Measurements from ENCODE around the gene TSPAN12.
"Not testable (repeated sequence)": the region's sequence is repeated elsewhere in the genome, so short reads cannot be mapped to it uniquely, and the experiment has no call there.

TSPAN12 gene, protein sequence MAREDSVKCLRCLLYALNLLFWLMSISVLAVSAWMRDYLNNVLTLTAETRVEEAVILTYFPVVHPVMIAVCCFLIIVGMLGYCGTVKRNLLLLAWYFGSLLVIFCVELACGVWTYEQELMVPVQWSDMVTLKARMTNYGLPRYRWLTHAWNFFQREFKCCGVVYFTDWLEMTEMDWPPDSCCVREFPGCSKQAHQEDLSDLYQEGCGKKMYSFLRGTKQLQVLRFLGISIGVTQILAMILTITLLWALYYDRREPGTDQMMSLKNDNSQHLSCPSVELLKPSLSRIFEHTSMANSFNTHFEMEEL

DNA sequence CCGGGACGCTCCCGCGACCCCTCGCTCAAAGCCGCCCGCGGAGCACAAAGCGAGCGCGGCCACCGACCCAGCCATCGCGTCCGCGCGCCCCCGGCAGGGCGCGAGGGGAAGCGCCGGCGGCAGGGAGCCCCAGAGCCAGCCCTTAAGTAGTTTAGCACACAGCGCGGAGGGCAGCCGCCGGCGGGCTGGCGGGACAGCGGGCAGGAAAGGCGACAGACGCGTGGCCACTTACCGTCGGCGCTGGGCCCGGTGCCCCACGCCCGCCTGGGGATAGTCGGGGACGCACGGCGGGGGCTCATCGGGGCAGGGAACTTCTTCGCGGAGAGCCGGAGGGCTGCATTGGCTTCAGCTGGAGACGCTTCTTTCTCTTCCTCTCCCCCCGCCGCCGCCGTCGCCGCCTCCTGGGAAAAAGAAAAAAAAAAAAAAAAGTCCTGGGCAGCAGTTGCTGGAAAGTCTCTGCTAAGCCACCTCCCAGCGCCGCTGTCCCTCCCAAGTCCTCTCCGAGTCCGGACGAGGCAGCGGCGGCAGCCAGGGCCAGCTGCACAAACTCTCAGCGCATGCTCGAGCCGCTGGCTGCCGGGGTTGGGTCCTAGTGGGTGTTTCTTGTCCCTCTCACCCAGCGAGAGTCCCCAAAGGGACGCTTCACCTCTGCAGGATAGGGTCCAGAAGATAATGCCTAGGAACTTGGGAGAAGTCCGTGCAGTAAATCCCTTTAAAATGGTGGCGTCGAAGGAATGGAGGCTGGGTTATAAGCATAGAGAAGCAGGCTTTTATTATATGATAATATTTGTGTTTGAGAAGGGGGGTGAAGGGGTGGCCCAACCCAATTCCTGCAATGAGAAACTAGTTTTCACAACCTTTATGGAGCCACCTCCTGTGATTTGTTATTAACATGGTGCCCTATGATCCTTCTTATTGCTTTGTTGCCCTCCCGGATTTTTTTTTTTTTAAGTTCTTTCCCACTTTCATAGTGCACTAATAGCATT, at the start of gene TSPAN12:
Gene TSPAN12 (minus strand): TSS at position 557 of the 986 bp plus-strand sequence. CDS start 1,381 bp downstream, outside the sequence.
- no peak for DNase-seq

DNA sequence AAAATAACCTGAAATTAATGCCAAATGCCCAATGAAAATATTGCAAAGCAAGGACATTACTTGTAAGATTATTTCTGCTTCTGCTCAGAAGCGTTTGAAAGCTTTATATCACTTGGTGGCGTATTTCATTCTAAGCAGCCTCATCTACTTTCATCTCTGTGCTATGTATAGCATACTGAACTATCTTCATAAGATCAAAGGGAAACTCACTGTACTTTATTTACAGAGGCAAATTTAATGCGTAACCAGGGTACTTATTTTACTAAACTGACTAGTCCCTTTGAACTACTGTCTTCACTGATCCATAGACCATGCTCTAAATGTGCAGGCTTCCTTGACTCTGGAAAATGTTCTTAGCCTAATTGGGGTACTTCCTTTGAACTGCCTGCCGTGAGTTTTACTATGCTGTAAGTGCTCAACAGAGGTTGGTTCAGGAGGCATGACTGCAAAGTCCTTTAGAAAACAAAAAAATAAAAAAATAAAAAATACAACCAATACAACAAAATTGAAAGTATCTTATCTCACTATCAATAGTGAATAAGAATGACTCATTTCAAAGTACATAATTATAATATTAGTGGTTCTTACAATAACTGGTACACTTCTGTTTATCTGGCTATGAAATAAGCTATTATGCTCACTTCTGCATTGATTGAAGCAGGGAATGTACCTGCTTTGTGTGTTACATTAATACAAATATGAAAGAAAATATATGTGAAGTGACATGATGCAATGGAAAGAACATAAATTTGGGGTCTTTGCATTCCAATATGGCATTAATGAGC, 41.0 kb upstream of the TSPAN12 start:
- DNase-seq = no peak

DNA sequence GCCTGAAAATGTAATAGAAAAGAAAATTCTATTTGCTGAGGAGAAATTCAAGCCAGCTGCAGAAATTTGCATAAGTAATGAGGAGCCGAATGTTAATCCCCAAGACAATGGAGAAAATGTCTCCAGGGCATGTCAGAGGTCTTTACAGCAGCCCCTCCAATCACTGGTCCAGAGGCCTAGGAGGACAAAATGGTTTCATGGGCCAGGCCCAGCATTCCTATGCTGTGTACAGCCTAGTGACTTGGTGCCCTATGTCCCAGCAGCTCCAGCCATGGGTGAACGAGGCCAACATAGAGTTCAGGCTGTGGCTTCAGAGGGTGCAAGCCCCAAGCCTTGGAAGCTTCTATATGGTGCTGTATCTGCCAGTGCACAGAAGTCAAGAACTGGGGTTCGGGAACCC, 37.3 kb upstream of the TSPAN12 start:
- DNase-seq = not testable (repeated sequence)

DNA sequence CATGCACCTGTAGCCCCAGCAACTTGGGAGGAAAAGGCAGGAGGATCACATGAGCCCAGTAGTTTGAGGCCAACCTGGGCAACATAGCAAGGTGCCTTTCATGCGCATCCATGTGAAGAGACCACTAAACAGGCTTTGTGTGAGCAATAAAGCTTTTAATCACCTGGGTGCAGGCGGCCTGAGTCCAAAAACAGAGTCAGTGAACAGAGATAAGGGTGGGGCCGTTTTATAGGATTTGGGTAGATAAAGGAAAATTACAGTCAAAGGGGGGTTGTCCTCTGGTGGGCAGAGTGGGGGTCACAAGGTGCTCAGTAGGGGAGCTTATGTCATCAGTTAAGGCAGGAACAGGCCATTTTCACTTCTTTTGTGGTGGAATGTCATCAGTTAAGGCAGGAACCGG, 27.7 kb upstream of the TSPAN12 start:
- not testable (repeated sequence) for DNase-seq

DNA sequence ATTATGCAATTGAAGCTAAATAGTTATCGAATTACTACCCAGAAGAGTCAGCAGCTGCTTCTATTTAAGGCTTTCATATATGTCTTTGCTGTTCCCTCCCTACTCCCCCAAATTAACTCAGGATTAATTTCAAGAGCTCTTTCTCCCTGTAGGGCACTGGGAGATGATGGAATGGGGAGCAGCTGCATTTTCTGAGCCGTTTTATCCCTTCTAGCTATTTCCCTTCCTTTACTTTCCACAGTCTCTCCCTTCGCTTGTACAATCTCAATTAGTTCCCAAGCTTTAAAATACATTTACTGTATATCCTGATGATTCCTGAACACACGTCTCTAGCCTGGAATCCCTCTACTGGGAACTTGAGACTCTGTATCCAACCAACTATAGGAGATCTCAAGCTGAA, 19.8 kb upstream of the TSPAN12 start:
- no peak for DNase-seq

DNA sequence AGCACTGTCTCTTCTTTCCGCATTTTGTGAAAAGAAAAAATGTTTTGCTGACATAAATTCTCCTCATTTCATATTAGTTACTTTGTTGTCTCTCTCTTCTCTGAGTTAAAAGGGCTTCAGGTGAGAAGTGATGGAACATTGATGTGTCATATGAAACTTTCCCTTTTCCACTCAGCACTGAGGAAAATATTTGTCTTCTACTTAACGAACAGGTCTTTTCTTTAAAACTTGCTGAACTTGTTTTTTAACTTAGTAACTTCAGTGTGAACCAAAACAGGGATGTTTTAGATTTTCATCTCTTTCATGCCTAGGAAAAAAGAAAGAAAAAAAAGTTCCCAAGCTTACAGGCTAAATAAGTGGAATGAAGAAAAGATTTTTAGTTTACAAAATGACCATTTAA, 19.0 kb upstream of the TSPAN12 start:
- DNase-seq = no peak

DNA sequence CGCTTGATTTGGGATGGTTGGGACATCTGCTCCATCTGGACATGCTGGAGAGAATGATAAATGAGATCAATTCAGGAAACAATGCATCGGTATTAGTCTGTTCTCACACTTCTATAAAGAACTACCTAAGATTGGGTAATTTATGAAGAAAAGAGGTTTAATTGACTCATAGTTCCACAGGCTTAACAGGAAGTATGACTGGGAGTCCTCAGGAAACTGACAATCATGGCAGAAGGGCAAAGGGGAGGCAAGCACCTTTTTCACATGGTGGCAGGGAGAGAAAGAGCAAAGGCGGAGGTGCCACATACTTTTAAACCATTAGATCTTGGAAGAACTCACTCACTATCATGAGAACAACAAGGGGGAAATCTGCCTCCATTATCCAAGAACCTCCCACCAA, 16.8 kb upstream of the TSPAN12 start:
- DNase-seq = no peak

DNA sequence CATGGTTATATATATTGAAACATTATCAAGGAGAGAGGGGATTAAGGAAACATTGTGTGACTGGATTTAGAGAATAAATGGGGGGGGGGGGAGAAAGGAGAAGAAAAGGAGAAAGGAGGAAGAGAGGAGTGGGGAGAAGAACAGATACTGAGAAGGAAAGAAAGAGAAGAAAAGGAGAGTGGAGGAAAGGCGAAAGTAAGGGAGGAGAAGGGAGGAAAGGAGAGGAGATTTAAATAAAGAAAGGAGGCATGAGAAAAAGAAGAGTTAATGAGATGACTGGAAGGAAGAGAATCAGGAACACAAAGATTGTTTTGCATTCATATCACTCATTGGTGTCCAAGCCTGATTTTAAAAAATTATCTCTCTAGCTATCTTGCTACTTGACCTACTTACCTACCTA, 16.1 kb upstream of the TSPAN12 start:
- DNase-seq = no peak

DNA sequence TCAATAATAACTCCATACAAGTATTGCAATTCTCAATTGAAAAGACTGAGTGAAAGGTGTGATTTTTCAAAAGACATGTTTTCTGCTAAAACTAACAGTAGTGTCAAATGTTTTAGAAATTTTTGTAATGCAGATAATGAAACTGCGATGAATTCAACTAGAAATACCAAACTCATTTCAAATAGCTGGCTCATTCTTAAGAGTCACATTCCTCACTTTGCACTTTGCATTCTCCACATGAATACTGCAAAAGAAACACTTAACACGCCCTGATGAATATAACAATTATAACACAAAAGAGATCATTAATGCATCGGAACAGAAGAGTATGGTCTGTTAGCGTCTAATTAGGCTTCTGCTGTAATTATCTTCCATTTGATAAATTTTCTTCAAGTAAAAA, 15.5 kb upstream of the TSPAN12 start:
- DNase-seq = no peak

DNA sequence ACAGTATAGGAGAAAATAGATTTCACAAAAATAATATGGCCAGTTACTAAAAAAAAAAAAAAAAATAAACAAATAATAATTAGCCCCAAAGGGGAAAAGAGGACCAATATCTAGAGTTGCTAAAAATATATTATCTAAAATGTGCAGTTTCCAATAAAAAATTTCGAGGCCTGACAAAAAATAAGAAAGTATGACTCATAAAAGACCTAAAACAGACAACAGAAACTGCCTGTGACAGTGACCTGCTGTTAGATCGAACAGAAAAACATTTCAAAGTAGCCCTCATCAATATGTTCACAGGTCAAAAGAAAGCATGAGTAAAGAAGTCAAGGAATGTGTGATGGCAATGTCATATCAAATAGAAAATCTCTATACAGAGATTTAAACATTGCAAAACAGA, 11.8 kb upstream of the TSPAN12 start:
- no peak for DNase-seq

DNA sequence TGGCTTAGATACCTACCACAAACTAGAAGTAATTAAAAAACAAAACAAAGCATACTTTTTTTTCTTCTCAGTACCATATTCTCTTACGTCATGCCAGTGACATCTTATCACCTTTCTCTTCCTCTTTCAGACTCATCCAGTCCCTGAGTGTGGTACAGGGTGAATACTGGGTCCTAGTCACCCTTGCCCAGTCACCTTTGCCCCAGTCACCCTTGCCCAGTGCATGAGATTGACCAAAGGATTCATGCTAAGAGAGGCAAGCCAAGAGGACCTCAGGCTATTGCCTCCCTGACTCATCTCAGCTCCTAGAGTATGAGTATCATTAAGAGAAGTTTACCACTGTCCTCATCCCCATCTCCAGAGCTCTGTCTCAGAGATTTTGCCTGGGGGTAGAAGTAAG, 10.0 kb upstream of the TSPAN12 start:
- no peak for DNase-seq

DNA sequence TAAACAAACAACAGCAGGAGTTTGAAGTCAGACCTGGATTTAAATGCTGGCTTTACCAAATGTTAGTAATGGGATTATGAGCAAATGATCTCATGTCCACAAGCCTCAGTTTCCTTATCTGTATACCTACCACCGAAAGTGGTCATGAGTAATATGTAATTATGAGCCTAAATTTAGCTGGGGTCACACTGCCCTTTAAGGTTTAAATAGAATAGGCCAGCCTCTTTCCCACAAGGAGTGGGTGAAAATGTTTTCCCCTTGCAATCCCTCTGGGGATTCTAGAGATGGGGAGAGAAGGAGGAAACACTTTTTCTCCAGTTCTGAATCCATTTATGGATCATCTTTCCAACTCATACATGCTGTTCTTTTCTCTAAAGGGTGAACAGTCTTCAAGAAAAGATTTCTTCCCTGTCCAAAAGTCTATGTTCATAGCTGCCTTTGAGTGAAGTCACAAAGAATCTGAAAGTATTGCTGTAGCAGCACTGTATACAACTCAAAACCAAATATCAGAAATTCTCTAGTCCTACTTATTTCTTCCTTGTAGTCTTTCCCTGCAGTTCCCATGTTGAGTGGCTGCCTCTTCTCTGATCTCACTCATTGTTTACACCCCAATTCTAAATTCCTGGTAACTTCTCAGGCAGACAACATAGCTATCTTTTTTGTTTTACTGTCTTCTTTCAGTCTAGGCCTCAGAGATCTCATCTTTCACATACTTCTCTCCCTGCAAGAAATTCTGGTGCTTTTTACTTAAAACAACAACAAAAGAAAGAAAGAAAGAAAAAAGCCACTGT, 7.4 kb upstream of the TSPAN12 start:
- no peak for DNase-seq

DNA sequence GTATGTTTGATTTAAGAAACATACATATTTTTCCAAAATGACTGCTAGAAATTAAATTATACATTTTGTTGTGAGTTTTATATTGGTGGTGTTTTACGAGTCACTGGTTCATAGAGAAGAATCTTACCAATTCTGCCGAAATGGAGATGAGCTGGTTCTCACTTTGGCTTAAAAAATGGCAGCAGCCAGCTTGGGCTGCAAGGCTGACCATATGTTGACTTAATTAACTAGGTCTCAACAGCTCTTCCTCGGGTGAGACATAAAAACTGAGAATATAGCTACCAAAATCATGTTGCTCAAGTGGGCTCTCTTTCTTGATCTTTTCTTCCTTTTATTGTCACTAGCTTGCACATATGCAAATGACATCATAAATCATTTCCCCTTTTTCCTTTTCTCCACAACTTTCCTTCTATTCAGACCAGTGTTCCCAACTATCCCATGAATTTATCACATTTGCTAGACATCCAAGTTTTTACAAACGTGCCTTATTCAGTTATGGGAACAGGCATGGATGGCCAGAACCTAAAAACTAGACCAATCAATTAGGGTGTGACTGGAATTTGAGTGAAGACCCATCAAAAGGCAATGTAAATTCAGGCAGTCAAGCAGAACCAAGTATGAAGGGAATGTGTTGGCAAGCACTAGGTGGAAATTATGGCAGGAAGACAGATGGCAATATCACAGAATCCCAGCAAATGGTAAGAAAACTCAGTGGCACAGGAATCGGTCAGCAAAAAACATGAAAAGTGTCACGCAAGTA, 6.4 kb upstream of the TSPAN12 start:
- DNase-seq = no peak

DNA sequence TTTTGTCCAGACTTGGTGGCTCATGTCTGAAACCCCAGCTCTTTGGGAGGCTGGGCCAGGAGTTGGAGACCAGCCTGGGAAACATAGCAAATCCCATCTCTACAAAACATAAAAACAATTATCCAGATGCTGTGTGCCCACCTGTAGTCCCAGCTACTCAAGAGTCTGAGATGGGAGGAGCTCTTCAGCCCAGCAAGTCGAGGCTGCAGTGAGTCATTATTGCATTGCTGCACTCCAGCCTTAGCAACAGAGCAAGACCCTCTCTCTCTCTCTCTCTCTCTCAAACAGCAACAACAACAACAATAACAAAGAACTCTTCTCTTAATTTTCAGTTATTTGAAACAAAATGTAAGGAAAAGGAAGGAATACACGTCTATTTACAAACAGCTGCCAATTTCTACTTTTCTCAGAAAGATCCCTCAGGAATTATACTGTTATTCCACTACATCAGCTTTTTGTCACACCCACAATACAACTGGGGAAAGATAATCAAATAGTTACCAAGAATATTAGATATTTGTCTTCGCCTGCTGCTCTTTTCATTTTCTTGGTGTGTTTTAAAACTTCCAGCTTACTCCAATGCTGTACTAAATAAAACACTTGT, 5.1 kb upstream of the TSPAN12 start:
- no peak for DNase-seq

DNA sequence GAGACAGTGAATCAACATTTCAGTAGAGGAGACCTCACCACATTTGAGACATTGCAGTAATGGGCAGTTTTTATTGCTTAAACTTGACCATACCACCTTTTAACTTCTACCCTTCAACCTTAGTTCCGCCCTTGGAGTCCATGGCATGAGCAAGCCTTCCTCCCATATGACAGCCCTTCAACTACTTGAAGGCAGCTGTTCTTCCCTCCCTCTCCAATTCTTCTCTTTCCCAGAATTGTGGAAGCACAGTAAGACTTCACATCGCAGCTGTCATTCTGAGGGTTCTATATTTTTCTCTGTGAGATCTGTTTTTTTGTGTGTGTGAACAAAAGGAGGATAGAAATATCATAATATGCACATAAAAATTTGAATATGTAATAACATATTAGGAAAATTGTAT, 2.2 kb upstream of the TSPAN12 start:
- DNase-seq = no peak

DNA sequence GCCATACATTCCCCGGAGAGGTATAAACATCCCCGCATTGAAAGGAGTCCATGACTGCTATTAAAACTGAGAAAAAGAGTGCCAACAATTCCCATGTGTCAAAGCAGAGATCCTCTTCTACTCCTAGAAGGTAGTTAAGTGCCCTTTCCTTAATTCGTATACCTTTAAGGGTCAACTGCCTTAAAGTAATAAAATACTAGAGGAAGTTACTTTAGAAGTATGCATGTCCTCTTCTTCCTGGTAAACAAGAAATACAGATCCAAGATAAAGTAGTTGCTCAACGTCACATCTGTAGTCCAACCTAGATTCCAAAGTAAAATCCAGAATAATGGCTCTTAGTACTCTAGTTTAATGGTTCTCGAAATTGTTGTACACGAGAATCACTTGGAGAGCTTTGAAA, 1.5 kb upstream of the TSPAN12 start:
- DNase-seq = no peak

DNA sequence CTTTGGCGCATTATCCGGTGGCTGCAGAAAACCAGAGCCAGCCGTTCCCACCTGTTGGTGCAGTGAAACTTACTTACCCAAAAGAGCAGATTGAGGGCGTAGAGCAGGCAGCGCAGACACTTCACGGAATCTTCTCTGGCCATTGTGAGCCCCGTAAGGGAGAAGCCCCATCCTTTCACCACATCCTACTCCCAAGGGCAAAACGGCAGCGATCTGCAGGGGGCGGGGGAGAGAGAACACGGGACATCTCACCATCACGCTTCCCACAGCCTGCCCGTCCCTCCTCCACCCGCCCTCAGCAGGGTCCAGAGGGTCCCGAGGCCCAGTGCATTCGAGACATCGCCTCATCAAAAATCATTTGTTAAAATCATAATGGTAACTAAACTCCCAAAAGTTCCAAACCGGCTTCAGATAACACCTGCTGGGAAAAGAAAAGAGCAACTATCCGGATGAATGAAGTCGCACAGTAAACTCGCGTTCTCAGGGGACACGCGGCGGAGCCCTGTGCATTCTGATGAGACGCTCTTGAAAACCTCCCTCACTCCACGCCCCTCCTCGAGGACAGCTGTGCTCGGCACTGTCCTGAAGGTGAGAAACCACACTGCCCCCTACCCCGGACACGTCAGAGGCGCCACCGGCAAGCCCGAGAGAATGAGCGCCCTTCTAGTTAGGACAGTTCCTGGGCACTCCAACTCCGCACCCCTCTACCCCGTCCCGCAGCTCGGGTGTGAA, 1.2 kb downstream of the TSPAN12 start:
- DNase-seq = no peak

DNA sequence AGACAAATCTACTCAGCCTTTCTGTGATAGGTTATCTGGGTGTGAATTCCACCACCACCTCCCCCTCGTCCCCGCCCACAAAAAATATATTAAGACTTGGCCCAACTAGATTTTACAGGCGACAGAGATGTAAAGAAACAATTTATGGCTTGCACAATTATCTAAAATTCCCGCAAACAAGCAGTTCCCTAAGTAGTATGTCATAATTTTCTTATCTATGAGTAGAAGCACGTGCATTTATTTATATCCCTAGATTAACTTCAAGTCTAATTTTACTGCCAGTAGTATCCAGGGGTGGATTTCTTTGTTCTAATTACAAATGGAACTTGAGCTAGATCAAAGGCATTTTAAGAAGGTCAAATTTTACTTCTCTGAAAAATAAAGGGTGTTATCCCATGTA, 1.7 kb downstream of the TSPAN12 start:
- DNase-seq = no peak

DNA sequence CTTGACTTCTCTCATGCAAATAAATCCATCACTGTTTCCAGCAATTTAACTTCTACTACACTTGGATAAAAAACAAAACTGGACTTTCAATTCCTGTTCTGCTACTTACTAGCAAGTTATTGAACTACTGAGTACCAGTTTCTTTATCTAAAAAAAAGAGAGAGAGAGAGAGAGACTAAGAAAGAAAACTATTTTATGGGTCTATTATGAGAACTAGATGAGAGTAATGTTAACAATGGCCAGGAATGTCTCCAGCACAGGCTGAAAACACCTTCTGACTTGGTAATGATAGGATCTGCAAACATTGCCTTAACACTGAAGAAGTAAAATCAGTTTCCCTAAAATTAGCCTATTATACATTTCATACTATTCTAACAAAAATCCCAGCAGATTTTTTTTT, 5.2 kb downstream of the TSPAN12 start:
- DNase-seq = no peak

DNA sequence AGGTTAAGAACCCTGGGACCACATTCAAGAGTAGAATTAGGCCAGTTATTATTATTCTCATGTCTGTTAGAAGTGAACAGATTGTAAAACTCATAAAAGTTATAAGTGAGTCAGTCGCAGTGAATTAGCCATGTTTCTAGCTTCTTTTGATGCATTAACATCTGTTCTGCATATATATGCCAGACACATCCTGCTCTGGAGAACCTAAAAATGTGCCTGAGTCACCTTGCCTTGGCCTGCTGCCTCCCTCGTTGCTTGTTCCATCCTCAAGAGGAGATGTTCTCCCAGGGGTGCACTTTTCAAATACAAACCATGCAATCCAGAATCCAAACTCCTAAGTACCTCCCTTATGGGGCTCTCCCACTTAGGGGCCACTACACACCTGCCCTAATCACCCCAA, 14.8 kb downstream of the TSPAN12 start:
- DNase-seq = no peak

Data from NCI-H187 treated with DMSO at 0.1 percent for 48 hours (cell line).